Activated naive CD4-positive, alpha-beta T cell treated with anti-CD3 and anti-CD28 coated beads for 36 hours (primary cell): ENCODE results near the gene NRXN3. TPM values are rescaled to one million over a fixed set of nuclear protein-coding genes. Genes with fewer than 3 reads are reported as not detected.

Source experiments
- CTCF ChIA-PET: fragments of 350-600 bp; sonication (Branson Sonifier 250); formaldehyde crosslinking; loops from one replicate; lab custom pipeline; 2021; ENCODE audit warnings: antibody characterized with exemption; lab: Charles Lee
- DNase-seq: peaks from one replicate; pipeline ENCODE4 v3.0.0-alpha.2; 2020
- H3K27ac Mint-ChIP-seq: one replicate; pipeline ENCODE4 v1.8.0; 2021; ENCODE audit warnings: mild to moderate bottlenecking, mixed read lengths
- H3K27me3 Mint-ChIP-seq: one replicate; pipeline ENCODE4 v1.8.0; 2021; ENCODE audit warnings: low read depth, mixed read lengths
- H3K36me3 Mint-ChIP-seq: one replicate; pipeline ENCODE4 v1.8.0; 2021; ENCODE audit warnings: low read depth, mixed read lengths
- H3K4me1 Mint-ChIP-seq: one replicate; pipeline ENCODE4 v1.8.0; 2021; ENCODE audit warnings: low read depth, mixed read lengths
- H3K4me3 Mint-ChIP-seq: one replicate; pipeline ENCODE4 v1.8.0; 2021; ENCODE audit warnings: mild to moderate bottlenecking, moderate library complexity, mixed read lengths
- H3K9me3 Mint-ChIP-seq: one replicate; pipeline ENCODE4 v1.8.0; 2021; ENCODE audit warnings: mixed read lengths
- intact Hi-C: fragments of 100-400 bp; cut with micrococcal nuclease; formaldehyde crosslinking; loops from one replicate; pipeline ENCODE4 v1.15.1; 2023
- total RNA-seq, 2 experiments: library from RNA; stranded (reverse); gene quantifications; one replicate each; pipeline ENCODE4 v1.2.3, GENCODE V29; 2021

Gene NRXN3
- total RNA-seq, 2 experiments from 2014 or later: not detected

GRCh38 chr14:78754059-78754458 is 583.9 kb downstream of the NRXN3 start:
- no peak overlapping the region for H3K4me3 Mint-ChIP-seq
- H3K4me1 Mint-ChIP-seq: no peaks in the 10 kb centered on the region
- CTCF ChIA-PET: interaction anchor here (1.3 kb wide), 1 partner anchor 9 kb away, joined by 4 read pairs; no protein-coding TSS in a partner anchor
- no peaks in the 10 kb centered on the region for H3K36me3 Mint-ChIP-seq
- no peak overlapping the region for H3K27ac Mint-ChIP-seq
- no peak for DNase-seq
- intact Hi-C loops: no loop called here
- H3K27me3 Mint-ChIP-seq: no peaks in the 10 kb centered on the region
- no peaks in the 10 kb centered on the region for H3K9me3 Mint-ChIP-seq

DNA sequence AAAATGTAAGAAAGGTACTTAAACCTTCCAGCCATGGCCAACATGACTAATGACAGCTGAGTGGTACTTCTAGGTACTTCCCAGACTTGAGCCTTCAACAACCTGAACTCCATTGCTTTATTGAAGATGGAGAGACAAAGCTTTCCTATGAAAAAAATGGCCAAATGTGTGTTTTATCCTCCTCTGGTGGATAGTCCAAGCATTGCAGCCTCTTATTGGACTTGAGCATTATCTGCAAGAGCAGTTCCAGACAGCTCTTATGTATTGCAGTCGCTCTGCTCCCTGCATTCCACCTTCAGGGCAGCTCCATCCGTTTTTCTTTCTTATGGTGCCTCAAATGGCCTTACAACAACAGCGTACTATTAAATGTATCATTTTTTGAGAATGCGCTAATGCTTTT is 588.2 kb downstream of the NRXN3 start:
- Mint-ChIP-seq H3K27me3 (peaks cover 2% of the 10 kb centered on the region), H3K4me1 (no peaks in the 10 kb centered on the region), H3K9me3 (no peaks in the 10 kb centered on the region), H3K36me3 (no peaks in the 10 kb centered on the region), H3K4me3 (no peak overlapping the region), H3K27ac (no peak overlapping the region)
- no peak for DNase-seq
- intact Hi-C loops: no loop called here
- CTCF ChIA-PET: interaction anchor here (0.6 to 1.2 kb wide), 2 partner anchors 12 to 835 kb away, joined by 3 read pairs; no protein-coding TSS in a partner anchor

DNA sequence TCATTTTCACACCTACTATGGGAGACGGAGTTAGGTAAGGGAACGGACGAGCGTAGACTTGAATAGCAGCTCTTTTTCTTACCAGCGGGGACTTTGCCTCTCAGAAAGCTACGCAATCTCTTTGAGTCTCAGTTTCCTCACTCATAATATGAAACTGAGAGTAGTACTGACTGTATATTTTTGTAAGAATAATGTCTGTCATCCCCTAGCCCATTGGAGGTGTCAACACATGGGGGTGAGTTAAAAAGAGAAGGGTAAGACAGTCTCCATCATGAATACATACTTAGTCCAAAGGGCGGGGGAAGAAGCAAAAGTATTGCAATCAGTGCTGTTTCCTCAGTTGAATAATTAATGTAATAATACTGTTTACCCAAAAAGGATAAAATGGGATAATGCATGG is 592.2 kb downstream of the NRXN3 start:
- no peaks in the 10 kb centered on the region for H3K9me3 Mint-ChIP-seq
- no peaks in the 10 kb centered on the region for H3K4me1 Mint-ChIP-seq
- intact Hi-C loops: no loop called here
- no peaks in the 10 kb centered on the region for H3K36me3 Mint-ChIP-seq
- no peak overlapping the region for H3K4me3 Mint-ChIP-seq
- no peak overlapping the region for H3K27ac Mint-ChIP-seq
- CTCF ChIA-PET: no interaction called here
- peaks cover 2% of the 10 kb centered on the region for H3K27me3 Mint-ChIP-seq
- DNase-seq: no peak

DNA sequence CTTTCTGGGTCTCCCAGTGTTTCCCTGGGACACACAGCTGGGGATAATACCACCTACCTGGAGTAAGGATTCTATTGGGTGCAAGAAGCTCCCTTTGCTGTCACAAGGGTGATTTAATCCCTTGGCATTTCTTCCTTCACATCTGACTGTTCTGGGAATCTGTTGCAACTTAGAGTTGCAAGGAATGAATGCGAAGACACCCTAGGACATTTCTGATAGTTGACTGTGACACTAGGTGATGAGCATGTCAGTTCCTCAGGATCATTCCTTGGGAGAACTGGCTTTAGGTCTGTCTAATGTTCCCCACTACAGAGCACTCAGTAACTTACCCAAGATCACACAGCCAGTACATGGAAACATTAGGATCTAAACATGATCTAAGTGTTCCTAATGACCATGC is 593.6 kb downstream of the NRXN3 start:
- no peaks in the 10 kb centered on the region for H3K9me3 Mint-ChIP-seq
- H3K4me1 Mint-ChIP-seq: no peaks in the 10 kb centered on the region
- CTCF ChIA-PET: no interaction called here
- no peak overlapping the region for H3K4me3 Mint-ChIP-seq
- no peaks in the 10 kb centered on the region for H3K36me3 Mint-ChIP-seq
- no peak for DNase-seq
- peaks cover 2% of the 10 kb centered on the region for H3K27me3 Mint-ChIP-seq
- intact Hi-C loops: no loop called here
- H3K27ac Mint-ChIP-seq: no peak overlapping the region

- Mint-ChIP-seq H3K27ac (no peak overlapping the region), H3K9me3 (no peaks in the 10 kb centered on the region), H3K27me3 (peaks cover 2% of the 10 kb centered on the region), H3K36me3 (no peaks in the 10 kb centered on the region), H3K4me3 (no peak overlapping the region), H3K4me1 (no peaks in the 10 kb centered on the region)
- CTCF ChIA-PET: no interaction called here
- intact Hi-C loops: no loop called here
- no peak for DNase-seq
Measured at GRCh38 chr14:78764240-78764639, 594.1 kb downstream of the NRXN3 start.

DNA sequence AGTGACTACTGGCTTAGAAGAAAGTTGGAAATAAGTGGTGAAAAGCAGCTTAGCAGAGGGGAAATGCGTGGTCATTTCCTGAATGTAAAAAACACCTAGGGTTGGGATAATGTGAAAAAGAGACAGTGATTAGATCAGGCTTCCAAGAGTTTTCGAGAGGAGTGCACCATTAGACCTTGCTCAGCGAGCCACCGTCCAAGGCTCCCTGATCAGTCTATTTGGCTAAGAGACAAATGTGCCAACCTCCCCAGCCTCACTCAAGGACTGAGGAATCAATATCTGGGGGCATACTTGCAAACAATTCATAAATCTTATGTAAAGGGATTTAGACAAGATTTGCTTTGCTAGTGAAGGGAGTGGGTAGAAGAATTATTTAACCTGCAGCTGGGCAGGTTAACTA is 594.5 kb downstream of the NRXN3 start:
- H3K4me3 Mint-ChIP-seq: no peak overlapping the region
- no peaks in the 10 kb centered on the region for H3K36me3 Mint-ChIP-seq
- H3K4me1 Mint-ChIP-seq: no peaks in the 10 kb centered on the region
- peaks cover 2% of the 10 kb centered on the region for H3K27me3 Mint-ChIP-seq
- H3K27ac Mint-ChIP-seq: no peak overlapping the region
- CTCF ChIA-PET: no interaction called here
- DNase-seq: no peak
- H3K9me3 Mint-ChIP-seq: no peaks in the 10 kb centered on the region
- intact Hi-C loops: no loop called here

- H3K27ac Mint-ChIP-seq: no peak overlapping the region
- intact Hi-C loops: no loop called here
- DNase-seq: no peak
- H3K4me3 Mint-ChIP-seq: no peak overlapping the region
- H3K27me3 Mint-ChIP-seq: peaks cover 2% of the 10 kb centered on the region
- CTCF ChIA-PET: no interaction called here
- no peaks in the 10 kb centered on the region for H3K9me3 Mint-ChIP-seq
- no peaks in the 10 kb centered on the region for H3K4me1 Mint-ChIP-seq
- no peaks in the 10 kb centered on the region for H3K36me3 Mint-ChIP-seq
Measured at GRCh38 chr14:78767436-78767835, 597.3 kb downstream of the NRXN3 start.

DNA sequence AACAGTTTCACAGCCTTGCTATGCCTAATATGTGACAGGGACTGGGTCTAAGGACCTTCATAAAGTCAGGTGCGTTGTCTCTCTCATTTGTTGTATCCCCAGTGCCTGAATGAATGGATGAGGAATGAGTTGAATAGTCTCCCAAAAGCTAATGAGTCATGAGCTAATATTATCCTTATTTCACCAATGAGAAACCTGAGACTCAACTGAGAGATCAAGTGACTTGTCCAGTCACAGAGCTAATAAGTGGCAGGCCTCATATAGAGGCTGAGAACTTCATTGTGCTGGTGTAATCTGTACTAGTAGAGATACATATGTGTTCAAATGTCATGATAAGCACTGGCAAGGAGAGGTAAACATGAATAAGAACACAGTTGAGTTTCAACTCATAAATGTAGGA is 612.4 kb downstream of the NRXN3 start:
- Mint-ChIP-seq H3K4me1 (no peaks in the 10 kb centered on the region), H3K9me3 (no peaks in the 10 kb centered on the region), H3K4me3 (no peak overlapping the region), H3K27ac (no peak overlapping the region), H3K27me3 (no peaks in the 10 kb centered on the region), H3K36me3 (no peaks in the 10 kb centered on the region)
- intact Hi-C loops: no loop called here
- no peak for DNase-seq
- CTCF ChIA-PET: interaction anchor here (0.6 kb wide), 1 partner anchor 1868 kb away, joined by 3 read pairs; no protein-coding TSS in a partner anchor

DNA sequence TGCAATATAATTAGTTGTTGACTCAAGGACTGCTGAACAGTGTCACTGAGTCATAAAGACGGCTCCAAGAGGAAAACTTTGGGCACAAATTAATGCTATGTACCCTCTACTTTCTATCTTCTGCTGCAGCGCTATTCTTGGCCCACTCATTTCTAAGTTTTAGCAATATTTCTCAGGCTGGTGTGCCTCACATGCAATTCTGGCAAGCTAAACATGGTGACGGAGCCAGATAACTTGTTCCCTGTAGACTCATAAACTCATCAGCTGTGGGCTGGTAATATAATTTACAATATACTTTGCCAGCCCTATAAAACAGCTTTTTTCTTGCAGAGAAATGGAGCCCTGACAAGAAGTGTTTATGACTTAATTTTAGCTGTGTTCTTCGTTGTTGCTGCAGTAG is 615.1 kb downstream of the NRXN3 start:
- CTCF ChIA-PET: no interaction called here
- no peak for DNase-seq
- Mint-ChIP-seq H3K4me1 (no peaks in the 10 kb centered on the region), H3K27me3 (no peaks in the 10 kb centered on the region), H3K4me3 (no peak overlapping the region), H3K9me3 (no peaks in the 10 kb centered on the region), H3K27ac (no peak overlapping the region), H3K36me3 (no peaks in the 10 kb centered on the region)
- intact Hi-C loops: no loop called here

- intact Hi-C loops: no loop called here
- Mint-ChIP-seq H3K36me3 (no peaks in the 10 kb centered on the region), H3K27ac (no peak overlapping the region), H3K4me1 (no peaks in the 10 kb centered on the region), H3K27me3 (no peaks in the 10 kb centered on the region), H3K9me3 (no peaks in the 10 kb centered on the region), H3K4me3 (no peak overlapping the region)
- CTCF ChIA-PET: no interaction called here
- no peak for DNase-seq
Measured at GRCh38 chr14:78788467-78789360, 618.5 kb downstream of the NRXN3 start.

- intact Hi-C loops: no loop called here
- no peak for DNase-seq
- CTCF ChIA-PET: no interaction called here
- H3K4me1 Mint-ChIP-seq: no peaks in the 10 kb centered on the region
- H3K27me3 Mint-ChIP-seq: peaks cover 2% of the 10 kb centered on the region
- H3K9me3 Mint-ChIP-seq: no peaks in the 10 kb centered on the region
- H3K36me3 Mint-ChIP-seq: no peaks in the 10 kb centered on the region
- no peak overlapping the region for H3K27ac Mint-ChIP-seq
- H3K4me3 Mint-ChIP-seq: no peak overlapping the region
Measured at GRCh38 chr14:78790271-78790670, 620.1 kb downstream of the NRXN3 start.

DNA sequence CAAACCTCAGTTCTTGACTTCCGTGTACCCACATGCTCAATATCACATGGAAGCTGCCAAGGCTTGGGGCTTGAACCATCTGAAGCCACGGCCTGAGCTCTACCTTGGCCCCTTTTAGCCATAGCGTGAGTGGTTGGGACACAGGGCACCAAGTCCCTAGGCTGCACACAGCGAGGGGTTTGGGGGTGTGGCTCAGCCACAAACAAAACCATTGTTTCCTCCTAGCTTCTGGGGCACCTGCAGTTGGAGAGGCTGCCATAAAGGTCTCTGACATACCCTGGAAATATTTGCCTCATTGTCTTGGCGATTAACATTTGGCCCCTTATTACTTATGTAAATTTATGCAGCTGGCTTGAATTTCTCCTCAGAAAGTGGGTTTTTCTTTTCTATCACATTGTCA is 628.6 kb downstream of the NRXN3 start:
- no peak overlapping the region for H3K27ac Mint-ChIP-seq
- H3K4me1 Mint-ChIP-seq: no peaks in the 10 kb centered on the region
- no peak for DNase-seq
- H3K27me3 Mint-ChIP-seq: peaks cover 2% of the 10 kb centered on the region
- intact Hi-C loops: no loop called here
- no peak overlapping the region for H3K4me3 Mint-ChIP-seq
- CTCF ChIA-PET: no interaction called here
- H3K9me3 Mint-ChIP-seq: peaks cover 1% of the 10 kb centered on the region
- no peaks in the 10 kb centered on the region for H3K36me3 Mint-ChIP-seq

- peaks cover 3% of the 10 kb centered on the region for H3K9me3 Mint-ChIP-seq
- DNase-seq: no peak
- CTCF ChIA-PET: no interaction called here
- H3K27ac Mint-ChIP-seq: no peak overlapping the region
- H3K4me3 Mint-ChIP-seq: no peak overlapping the region
- H3K27me3 Mint-ChIP-seq: peaks cover 2% of the 10 kb centered on the region
- no peaks in the 10 kb centered on the region for H3K4me1 Mint-ChIP-seq
- intact Hi-C loops: no loop called here
- H3K36me3 Mint-ChIP-seq: no peaks in the 10 kb centered on the region
Measured at GRCh38 chr14:78805570-78805969, 635.4 kb downstream of the NRXN3 start.
